HG02623 (cell line): ENCODE results near the gene DENND4A.
"Not testable (repeated sequence)": the region's sequence is repeated elsewhere in the genome, so short reads cannot be mapped to it uniquely, and the experiment has no call there.

Source experiments
- ATAC-seq: cut with Tn5 transposase; IDR thresholded peaks from one replicate; pipeline ENCODE4 v1.9.1; 2021; ENCODE audit warnings: moderate library complexity; ENCODE audit not compliant: unreplicated experiment

The DENND4A gene

DNA sequence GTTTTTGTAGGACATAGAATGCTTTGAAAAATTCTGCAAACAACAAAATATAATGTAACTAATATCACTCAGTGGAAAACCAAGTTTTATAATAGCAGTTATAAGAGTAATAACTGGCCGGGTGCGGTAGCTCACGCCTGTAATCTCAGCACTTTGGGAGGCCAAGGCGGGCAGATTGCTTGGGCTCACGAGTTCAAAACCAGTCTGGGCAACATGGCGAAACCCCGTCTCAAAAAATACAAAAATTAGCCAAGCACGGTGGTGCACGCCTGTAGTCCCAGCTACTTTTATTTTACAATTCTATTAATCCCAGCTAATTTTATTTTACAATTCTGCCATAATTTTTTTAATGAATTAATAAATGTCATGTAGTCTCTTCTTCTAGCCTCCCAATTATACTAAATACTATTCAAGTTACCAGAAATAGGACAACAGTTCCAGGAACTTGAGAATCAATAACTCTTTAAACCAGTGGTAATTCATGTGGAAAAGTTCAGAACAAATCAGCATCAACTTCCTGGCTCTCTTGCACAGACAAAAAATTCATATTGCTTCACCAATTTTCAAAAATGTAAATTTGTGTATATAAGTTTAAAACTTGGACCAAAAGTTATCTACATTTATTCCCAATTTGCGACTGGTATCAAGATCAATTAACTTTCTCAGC lies 2.2 kb downstream of the DENND4A start:
- ATAC-seq: no peak

DNA sequence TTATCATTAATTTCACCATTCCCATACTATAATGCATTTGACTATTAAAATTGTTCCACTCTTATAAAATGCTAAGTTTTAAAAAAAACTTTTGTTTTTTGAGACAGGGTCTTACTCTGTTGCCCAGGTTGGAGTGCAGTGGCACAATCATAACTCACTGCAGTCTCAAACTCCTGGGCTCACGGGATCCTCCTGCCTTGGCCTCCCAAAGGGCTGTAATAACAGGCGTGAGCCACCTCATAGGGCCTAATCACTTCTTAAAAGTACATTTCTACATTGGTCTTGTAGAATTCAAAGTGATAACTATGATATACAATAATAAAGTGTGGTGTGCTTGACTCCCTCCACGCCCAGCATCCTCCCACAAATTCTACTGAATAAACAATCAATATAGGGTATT lies 3.0 kb downstream of the DENND4A start:
- no peak for ATAC-seq

DNA sequence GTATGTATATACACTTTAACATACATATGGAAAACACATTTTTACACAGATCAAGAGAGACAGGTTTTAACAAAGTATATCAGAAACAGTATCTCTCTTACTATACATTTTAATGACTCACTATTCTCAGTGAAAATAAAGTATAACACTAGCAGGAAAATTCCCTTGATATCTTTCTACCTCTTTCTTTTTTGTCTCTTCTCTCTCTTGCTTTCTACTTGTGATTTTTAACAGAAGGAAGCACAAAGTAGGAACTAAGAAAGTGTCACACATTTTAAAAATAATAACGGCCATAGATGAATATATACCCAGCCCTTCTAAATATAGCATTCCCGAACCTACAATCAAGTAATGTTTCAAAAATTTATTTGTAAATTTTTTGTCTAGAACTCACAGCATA lies 4.8 kb downstream of the DENND4A start:
- no peak for ATAC-seq

DNA sequence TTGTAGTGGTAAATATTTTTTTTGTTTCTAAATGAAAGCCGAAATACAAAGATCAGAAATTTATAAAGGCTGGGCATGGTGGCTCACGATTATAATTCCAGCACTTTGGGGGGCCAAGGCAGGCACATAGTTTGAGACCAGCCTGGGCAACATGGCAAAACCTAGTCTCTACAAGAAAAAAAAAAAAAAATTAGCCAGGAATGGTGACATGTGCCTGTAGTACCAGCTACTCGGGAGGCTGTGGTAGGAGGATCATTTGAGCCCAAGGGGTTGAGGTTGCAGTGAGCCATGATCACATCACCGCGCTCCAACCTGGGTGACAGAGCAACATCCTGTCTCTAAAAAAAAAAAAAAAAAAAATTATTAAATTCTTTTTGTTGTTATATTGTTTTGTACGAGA lies 6.9 kb downstream of the DENND4A start:
- ATAC-seq: no peak

DNA sequence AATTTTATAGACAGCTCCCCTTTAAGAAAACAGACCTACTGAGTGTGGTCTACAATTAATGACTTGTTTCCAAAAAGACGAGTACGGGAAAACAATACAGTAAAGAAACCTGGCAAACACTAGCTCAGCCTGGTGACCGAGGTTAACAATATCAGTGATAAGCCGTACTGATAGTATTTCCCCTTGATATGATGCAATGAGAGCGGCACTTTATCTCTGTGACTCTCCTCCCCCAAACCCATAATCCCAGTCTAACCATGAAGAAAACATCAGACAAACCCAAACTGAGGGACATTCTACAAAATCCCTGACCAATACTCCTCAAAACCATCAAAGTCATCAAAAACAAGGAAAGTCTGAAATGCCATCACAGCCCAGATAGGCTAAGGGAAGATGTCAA lies 8.2 kb downstream of the DENND4A start:
- ATAC-seq: no peak

DNA sequence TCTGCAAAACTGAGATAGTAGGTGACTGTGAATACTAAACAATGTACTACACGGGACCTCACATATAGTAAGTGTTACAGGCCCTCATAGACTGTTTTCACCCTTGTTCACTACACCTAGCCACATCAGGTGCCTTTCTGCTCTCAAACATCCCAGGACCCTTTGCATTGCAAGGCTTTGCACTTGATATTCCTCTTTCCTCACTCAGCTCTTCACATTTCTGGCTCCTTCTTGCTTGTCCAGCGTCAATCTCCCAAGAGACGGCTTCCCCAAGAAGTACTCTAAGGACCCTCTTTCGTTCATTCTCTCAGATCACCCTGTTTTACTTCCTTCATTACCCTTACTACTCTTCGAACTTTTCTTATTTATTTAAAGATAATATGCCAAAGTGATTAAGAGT lies 10.0 kb downstream of the DENND4A start:
- no peak for ATAC-seq

DNA sequence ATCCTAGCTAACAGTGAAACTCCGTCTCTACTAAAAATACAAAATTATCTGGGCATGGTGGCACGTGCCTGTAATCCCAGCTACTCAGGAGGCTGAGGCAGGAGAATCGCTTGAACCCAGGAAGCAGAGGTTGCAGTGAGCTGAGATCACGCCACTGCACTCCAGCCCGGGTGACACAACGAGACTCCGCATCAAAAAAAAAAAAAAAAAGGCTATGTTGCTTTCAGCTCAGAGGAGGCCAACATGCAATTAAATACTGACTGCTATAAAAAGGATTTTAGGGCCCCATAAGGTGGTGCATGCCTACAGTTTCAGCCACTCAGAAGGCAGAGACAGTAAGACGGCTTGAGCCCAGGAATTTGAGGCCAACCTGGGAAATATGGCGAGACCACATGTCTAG lies 13.4 kb downstream of the DENND4A start:
- ATAC-seq: not testable (repeated sequence)

DNA sequence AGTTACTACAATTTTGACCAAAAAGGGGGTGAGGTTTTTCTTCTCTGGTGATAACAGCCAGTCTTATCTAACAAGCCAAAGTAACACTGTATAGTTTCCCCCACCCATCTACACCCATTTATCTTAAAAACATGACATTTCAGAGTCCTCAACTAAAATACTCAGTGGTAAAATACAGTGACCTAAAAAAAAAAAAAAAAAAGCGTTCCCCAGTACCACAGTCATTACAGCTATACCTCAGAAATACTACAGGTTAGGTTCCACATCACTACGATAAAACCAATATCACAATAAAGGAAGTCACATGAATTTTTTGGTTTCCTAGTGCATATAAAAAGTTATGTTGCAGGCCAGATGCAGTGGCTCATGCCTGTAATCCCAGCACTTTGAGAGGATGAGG lies 13.8 kb downstream of the DENND4A start:
- no peak for ATAC-seq

DNA sequence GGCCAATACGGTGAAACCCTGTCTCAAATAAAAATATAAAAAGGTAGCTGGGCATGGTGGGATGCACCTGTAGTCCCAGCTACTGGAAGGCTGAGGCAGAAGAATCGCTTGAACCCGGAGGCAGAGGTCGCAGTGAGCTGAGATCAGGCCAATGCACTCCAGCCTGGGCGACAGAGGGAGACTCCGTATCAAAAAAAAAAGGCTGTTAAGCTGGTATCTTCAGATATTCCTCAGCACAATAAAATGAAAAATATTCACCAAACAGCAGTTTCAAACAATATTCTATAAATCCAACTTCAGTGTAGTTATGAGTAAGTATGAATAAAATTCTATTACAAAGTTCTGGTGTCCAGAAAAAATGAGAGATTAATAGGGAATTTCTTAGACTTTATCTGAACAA lies 14.2 kb downstream of the DENND4A start:
- no peak for ATAC-seq

DNA sequence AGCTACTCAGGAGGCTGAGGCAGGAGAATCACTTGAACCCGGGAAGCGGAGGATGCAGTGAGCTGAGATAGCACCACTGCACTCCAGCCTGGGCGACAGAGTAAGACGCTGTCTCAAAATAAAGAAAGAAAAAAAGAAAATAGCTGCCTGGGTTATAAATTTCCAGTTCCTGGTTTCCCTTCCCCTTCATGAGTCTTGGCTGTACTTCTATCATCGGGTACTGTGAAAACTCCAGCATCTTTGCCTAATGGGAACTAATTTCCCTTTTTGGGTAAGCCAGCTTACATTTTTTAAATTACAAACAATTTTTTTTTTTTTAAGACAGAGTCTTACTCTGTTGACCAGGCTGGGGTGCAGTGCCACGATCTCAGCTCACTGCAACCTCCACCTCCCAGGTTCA lies 15.0 kb downstream of the DENND4A start:
- ATAC-seq: no peak

DNA sequence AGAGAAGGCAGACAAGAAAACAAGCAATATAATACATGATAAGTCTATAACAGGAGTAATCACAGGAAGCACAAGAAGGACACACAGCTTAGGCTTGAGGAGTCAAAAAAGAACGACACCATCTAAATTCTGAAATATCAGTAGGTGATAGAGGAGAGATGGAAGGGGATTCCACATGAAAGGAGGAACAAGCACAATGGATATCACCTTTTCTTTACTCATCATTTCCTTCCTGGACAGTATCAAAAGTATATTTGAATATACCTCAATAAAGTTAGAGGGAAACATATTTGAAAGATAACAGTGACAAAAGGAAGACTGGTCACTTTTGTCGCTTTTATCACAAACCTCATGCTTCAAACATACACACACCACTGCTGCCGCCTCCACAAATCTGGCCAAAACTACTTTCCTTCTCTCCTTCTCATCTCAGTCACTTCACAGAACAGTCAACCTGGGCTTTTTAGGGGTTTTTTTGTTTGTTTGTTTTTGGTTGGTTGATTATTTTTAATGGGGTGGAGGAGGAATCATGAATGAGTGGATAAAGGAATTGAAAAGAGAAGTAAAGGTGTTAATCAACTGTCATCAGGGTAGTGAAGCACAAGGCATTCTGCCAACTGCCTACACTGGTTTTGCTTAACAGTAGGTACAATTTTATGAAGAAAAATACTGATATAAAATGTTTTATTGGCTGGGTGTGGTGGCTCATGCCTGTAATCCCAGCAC lies 18.5 kb downstream of the DENND4A start:
- ATAC-seq: peak; percentile 53

DNA sequence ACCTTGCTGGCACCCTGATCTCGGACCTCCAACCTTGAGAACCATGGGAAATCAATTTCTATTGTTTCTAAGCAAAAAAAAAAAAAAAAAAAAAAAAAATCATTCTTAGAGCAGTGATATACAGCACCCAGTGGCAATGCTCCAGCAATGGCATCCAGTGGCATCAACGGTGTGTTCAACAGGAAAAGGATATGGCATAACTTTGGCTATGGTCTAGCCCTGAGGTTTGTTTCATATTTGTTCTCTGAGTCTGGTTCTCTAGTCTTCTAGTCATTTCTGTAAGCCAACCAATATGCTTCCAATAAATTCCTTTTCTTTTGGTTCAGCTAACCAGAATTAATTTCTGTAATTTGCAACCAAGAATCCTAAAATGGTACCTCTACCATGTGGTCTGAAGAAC lies 19.2 kb downstream of the DENND4A start:
- ATAC-seq: no peak

DNA sequence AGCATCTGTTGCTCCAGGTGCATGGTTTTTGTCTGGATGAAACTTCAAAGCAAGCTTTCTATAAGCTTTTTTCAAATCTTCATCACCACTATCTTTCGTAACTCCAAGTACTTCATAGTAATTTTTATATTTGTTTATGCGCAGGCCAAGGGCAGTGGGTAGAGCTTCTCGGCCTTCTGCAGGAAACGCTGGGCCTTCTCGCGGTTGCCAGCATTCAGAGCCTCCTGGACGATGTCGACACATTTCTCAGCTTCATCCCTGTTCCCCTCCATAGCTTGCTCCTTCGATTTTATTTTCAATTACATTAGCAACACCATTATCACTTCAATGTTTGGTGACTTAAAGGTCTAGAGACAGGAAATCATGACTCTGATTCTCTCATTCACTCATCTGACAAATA lies 20.2 kb downstream of the DENND4A start:
- no peak for ATAC-seq

DNA sequence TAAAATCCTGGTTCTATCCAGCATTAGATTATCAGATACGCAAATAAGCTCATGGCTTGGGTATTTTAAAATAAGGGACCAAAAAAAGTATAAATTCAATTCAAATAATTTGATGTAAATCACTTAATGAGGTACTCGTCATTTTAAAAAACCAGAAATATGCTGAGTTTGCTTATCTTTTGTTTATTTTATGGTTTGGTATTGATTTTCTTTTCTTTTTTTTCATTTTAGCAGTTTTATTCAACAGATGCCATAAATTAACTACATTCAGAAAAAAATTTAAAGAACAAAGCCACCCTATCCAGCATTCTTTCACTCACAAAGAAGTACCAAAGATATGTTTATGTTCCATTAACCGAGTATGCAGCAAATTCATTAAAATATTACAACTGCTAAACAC lies 22.6 kb downstream of the DENND4A start:
- no peak for ATAC-seq

DNA sequence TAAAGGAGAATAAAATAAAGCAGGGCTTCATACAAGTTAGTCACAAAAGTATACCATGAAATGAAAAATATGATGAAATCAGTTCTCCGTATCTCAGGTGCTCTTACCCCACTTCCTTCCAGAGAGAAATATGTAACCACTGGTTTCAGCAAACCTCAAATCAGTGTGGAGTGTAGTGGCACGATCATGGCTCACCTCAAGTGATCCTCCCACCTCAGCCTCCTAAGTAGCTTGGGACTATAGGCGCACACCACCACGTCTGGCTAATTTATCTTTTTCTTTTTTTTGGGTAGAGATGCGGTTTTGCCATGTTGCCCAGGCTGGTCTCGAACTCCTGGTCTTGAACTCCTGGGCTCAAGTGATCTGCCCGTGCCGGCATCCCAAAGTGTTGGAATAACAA lies 24.2 kb downstream of the DENND4A start:
- no peak for ATAC-seq

DNA sequence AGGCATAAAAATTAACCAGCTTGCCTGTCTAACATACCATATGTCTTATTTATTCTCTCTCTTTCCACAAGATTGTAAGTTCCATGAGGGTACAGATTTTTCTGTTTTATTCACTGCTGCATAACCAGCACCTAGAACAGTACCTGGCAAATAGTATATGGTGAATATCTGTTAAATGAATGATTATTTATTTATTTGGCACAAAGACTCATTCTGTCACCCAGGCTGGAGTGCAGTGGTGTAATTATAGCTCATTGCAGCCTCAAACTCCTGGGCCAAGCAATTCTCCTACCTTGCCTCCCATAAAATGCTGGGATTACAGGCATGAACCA lies 24.9 kb downstream of the DENND4A start:
- ATAC-seq: no peak

DNA sequence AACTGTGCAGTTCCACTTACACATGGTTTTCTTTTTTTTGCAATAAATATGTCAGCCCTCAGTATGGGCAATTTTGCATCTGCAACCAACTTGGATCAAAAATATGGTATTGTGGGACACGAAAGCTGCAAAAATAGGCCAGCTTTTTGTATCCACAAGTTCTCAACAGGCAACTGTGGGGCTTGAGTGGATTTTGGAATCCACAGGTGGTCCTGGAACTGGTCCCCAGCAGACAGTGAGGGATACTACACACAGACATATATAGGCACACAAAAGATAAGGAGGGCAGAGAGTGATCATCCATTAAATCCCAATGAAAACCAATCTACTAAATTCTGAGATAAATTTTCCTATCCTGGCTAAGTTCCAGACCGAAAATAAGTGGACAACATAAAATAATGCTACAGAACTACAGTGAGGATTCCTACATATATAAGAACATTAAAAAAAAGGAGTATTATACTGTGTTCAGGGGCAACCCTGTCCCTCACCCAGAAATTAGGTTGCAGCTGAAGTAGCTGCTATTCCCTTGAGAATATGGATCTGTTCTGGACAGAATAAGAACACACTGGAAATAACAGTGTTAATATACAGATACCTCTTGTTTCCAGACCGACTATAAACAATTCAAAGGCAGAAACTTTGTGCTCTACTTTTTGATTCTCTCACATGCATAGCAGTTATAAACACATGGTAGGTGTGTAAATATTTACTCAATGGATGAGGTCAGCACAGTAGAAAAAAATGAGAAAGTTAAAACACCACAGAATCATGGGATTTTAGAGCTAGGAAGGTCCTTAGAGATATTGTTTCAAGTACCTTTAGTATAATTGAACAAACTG lies 25.4 kb downstream of the DENND4A start:
- no peak for ATAC-seq

DNA sequence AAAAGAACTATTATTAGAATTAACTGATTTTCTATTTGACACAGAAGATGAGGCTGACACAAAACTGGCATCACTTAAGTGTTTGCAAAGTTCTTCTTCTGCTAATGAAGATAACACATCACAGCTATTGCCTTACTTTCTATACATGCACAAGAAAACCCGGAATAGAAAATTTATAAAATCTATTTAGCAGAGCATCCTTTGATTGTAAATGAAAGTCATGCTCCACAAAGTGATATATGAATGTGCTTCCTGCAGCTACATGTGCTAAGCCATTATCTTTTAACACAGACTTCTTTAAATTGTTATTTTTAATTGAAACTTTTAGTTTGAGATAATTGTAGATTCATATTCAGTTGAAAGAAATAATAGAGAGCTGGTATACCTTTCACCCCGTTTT lies 27.0 kb downstream of the DENND4A start:
- no peak for ATAC-seq

DNA sequence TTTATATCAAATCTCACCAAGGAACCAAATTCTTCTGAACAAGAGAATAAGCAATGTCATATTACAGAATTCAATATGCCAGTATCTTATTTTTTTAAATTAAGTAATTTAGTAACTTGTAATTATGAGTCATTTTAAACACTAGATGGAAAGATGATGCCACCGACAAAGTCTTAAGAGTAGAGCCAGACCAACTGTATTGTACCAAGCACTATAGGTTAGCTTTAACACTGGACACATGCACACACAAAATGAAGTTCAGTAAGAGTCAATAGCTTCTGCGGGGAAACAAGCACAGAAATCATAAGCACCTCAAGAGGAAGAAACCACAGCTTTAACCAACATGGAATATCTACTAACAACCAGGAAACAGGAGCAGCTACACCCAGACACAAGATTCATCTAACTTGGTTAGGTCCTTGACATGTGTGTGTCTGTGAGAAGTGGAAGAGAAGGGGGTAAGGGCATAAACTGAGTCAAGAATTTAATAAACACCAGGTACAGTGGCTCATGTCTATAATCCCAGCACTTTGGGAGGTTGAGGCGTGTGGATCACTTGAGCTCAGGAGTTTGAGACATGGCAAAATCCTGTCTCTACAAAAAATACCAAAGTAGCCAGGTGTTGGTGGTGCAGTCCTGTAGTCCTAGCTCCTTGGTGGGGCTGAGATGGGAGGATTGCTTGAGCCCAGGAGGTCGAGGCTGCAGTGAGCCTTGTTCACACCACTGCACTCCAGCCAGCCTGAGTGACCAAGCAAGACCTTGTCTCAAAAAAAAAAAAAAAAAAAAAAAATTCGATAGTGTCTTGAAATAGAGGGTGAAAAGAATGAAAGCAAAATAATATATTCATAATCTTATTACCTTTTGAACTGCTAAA lies 28.9 kb downstream of the DENND4A start:
- no peak for ATAC-seq

DNA sequence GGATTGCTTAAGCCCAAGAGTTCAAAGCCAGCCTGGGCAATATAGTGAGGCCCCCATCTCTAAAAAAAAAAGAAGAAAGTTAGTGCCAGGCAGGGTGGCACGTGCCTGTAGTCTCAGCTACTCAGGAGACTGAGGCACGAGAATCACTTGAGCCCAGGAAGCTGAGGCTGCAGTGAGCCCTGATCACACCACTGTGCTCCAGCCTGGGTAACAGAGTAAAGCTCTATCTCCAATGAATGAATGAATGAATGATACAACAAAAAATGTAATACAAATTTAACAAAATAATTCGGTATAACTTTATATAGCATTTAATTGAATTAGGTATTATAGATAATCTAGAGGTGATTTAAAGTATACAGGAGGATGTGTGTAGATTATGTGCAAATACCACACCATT lies 29.7 kb downstream of the DENND4A start:
- ATAC-seq: no peak
